Activated naive CD8-positive, alpha-beta T cell treated with anti-CD3 and anti-CD28 coated beads, Interleukin-2, amount 50 U/mL, for 24 hours (primary cell): ENCODE measurements around the gene LSP1.

Source experiments
- ATAC-seq: fragments of 150-1000 bp; cut with Tn5 transposase; one replicate; pipeline ENCODE4 v1.10.0; 2021
- DNase-seq: peaks from one replicate; pipeline ENCODE4 v3.0.0; 2021
- H3K27ac Mint-ChIP-seq: one replicate; pipeline ENCODE4 v1.8.0; 2021; ENCODE audit warnings: mild to moderate bottlenecking, mixed read lengths
- H3K27me3 Mint-ChIP-seq: one replicate; pipeline ENCODE4 v1.8.0; 2021; ENCODE audit warnings: mixed read lengths
- H3K36me3 Mint-ChIP-seq: one replicate; pipeline ENCODE4 v1.8.0; 2021; ENCODE audit warnings: low read depth, mixed read lengths
- H3K4me1 Mint-ChIP-seq: one replicate; pipeline ENCODE4 v1.8.0; 2021; ENCODE audit warnings: mixed read lengths
- H3K4me3 Mint-ChIP-seq: one replicate; pipeline ENCODE4 v1.8.0; 2021; ENCODE audit warnings: mild to moderate bottlenecking, moderate library complexity, mixed read lengths
- H3K9me3 Mint-ChIP-seq: one replicate; pipeline ENCODE4 v1.8.0; 2021; ENCODE audit warnings: mixed read lengths

Gene LSP1

GRCh38 chr11:1820463-1821325 is 32.2 kb upstream of the LSP1 start:
- ATAC-seq (no peak), DNase-seq (no peak)
- Mint-ChIP-seq H3K4me3 (no peak overlapping the region), H3K4me1 (no peaks in the 10 kb centered on the region), H3K27me3 (peaks cover 2% of the 10 kb centered on the region), H3K36me3 (no peaks in the 10 kb centered on the region), H3K9me3 (no peaks in the 10 kb centered on the region), H3K27ac (no peak overlapping the region)

GRCh38 chr11:1821562-1821961 is 31.3 kb upstream of the LSP1 start:
- Mint-ChIP-seq H3K36me3 (no peaks in the 10 kb centered on the region), H3K4me3 (no peak overlapping the region), H3K27me3 (peaks cover 2% of the 10 kb centered on the region), H3K9me3 (no peaks in the 10 kb centered on the region), H3K27ac (no peak overlapping the region), H3K4me1 (no peaks in the 10 kb centered on the region)
- ATAC-seq (no peak), DNase-seq (no peak)

GRCh38 chr11:1822648-1823375 is 30.1 kb upstream of the LSP1 start:
- no peak for ATAC-seq
- H3K4me1 Mint-ChIP-seq, result no peaks in the 10 kb centered on the region
- no peak overlapping the region for H3K4me3 Mint-ChIP-seq
- peaks cover 5% of the 10 kb centered on the region for H3K27me3 Mint-ChIP-seq
- H3K27ac Mint-ChIP-seq, result no peak overlapping the region
- no peak for DNase-seq
- no peaks in the 10 kb centered on the region for H3K9me3 Mint-ChIP-seq
- no peaks in the 10 kb centered on the region for H3K36me3 Mint-ChIP-seq

GRCh38 chr11:1823376-1824220 is 29.3 kb upstream of the LSP1 start:
- H3K9me3 Mint-ChIP-seq, result no peaks in the 10 kb centered on the region
- DNase-seq (no peak), ATAC-seq (peak; percentile 26)
- H3K27ac Mint-ChIP-seq, result no peak overlapping the region
- no peaks in the 10 kb centered on the region for H3K36me3 Mint-ChIP-seq
- H3K4me1 Mint-ChIP-seq, result no peaks in the 10 kb centered on the region
- H3K4me3 Mint-ChIP-seq, result no peak overlapping the region
- H3K27me3 Mint-ChIP-seq, result peaks cover 6% of the 10 kb centered on the region

DNA sequence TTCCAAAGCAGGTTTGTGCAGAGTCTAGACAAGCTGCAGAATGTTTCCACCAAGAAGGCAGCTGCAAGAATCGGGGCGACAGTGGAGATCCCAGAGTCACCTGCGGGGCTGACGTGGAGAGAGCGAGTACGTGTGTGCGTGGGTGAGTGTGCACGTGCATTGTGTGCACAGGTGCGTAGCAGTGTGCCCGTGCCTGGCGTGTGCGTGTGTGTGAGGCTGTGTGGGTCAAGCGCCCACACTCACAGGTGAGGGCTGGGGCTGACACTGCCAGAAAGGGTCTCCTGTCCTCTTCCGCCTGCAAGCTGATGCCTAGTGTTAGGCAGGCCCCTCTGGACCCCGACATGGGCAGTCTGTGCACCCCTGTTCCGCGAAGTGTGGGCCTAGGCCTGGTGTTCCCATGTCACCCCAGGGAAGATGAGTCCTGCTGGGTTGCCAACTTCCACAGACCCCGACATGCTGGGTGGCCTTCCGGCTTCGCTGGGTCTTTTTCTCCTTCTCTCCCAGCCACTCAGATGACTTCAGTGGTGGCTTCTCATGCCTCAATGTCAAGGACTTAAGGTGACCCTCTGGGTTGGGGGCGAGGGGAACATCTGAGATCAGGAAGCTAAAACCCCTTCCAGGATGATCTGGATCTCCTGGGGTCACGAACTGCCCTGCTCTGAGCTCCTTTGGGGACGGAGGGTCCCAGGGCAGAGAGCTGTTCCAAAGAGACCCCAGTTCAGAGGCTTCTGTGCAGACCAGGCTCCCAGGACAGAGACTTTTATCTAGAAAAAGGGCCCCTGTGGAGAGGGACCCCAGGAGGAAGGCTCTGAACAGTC is 28.5 kb upstream of the LSP1 start:
- no peak overlapping the region for H3K27ac Mint-ChIP-seq

GRCh38 chr11:1825039-1825740 is 27.7 kb upstream of the LSP1 start:
- DNase-seq, result no peak

More for the DNA sequence above, 28.5 kb upstream of the LSP1 start:
- ATAC-seq (no peak), DNase-seq (no peak)
- peaks cover 6% of the 10 kb centered on the region for H3K27me3 Mint-ChIP-seq
- no peaks in the 10 kb centered on the region for H3K9me3 Mint-ChIP-seq
- no peak overlapping the region for H3K4me3 Mint-ChIP-seq
- H3K4me1 Mint-ChIP-seq, result no peaks in the 10 kb centered on the region
- H3K36me3 Mint-ChIP-seq, result no peaks in the 10 kb centered on the region

DNA sequence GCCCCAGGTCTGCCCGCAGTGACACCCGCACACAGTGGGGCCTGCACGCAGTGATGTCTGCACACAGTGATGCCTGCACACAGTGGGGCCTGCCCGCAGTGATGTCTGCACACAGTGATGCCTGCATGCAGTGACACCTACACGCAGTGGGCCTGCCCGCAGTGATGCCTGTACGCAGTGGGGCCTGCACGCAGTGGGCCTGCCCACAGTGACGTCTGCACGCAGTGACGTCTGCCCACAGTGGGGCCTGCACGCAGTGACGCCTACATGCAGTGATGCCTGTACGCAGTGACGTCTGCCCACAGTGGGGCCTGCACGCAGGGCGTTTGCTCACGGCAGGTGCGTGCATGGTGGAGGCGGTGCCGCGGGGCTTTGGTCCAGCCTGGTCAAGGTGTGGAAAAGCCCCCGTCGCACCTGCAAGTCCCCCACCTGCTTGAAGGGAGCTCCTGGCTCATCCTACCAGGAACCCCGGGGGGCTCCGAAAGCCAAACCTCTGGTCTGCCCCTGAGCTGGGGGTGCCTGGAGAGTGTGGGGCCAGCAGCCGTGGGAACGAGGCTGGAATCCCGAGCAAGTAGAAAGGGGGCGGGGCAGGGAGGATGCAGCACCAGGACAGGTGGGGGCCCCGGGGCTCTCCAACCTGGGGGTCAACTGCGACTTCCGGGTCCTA is 27.0 kb upstream of the LSP1 start:
- Mint-ChIP-seq H3K27me3 (peaks cover 6% of the 10 kb centered on the region), H3K9me3 (no peaks in the 10 kb centered on the region), H3K4me3 (no peak overlapping the region), H3K27ac (no peak overlapping the region), H3K36me3 (no peaks in the 10 kb centered on the region), H3K4me1 (no peaks in the 10 kb centered on the region)
- DNase-seq (no peak), ATAC-seq (no peak)

More at GRCh38 chr11:1825039-1825740, 27.7 kb upstream of the LSP1 start:
- Mint-ChIP-seq H3K4me1 (no peaks in the 10 kb centered on the region), H3K4me3 (no peak overlapping the region), H3K36me3 (no peaks in the 10 kb centered on the region), H3K9me3 (no peaks in the 10 kb centered on the region), H3K27ac (no peak overlapping the region), H3K27me3 (peaks cover 6% of the 10 kb centered on the region)
- ATAC-seq, result peak; percentile 26

DNA sequence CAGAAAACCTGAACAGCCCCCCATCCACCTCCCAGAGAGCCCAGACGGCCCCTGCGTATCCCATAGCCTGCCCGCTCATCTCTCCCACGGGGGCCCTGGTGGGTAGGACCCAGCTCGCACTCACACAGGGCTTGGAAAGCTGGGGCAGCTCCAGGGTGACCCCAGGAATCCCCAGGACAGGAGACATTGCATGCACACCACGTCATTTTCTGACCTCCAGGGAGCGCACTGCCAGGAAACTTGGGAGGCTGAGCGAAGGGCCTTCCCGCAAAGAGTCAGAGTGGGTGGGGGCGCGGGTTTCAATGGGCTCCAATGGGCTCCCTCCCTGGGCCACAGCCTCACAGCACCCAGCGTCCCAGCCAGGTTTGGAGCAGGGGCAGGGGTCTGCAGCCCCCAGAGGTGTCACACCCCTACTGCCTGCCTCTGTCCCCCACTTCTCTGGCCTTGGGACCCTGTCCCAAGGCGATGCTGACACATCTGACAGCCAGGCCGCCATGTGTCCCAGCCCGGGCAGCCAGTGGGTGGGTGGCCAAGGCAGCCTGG is 26.3 kb upstream of the LSP1 start:
- Mint-ChIP-seq H3K27ac (no peak overlapping the region), H3K36me3 (no peaks in the 10 kb centered on the region), H3K9me3 (no peaks in the 10 kb centered on the region), H3K4me1 (no peaks in the 10 kb centered on the region), H3K27me3 (peaks cover 6% of the 10 kb centered on the region), H3K4me3 (no peak overlapping the region)
- DNase-seq (no peak), ATAC-seq (no peak)

- no peaks in the 10 kb centered on the region for H3K9me3 Mint-ChIP-seq
- ATAC-seq, result no peak
- H3K4me1 Mint-ChIP-seq, result peaks cover 2% of the 10 kb centered on the region
- no peaks in the 10 kb centered on the region for H3K36me3 Mint-ChIP-seq
- no peak for DNase-seq
- H3K4me3 Mint-ChIP-seq, result no peak overlapping the region
- no peak overlapping the region for H3K27ac Mint-ChIP-seq
- peaks cover 6% of the 10 kb centered on the region for H3K27me3 Mint-ChIP-seq
Measured at GRCh38 chr11:1827095-1827813, 25.6 kb upstream of the LSP1 start.

DNA sequence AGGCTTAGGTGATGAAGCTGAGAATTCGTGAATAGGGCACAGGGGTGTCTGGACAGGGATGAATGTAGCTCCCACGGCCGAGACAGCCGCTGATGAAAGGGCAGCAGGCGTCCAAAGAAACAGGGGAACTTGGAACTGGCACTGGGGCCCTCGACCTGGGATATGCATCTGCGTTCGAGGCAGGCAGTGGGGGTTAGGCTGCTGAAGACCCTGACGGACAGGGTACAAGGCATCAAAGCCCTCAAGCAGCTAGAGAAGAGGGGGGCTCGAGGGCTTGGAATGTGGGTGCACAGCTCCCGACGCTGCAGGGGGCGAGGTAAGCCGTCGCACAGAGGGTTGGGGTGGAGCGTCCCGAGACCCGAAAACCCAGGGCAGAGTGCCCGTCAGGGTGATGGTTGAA is 25.0 kb upstream of the LSP1 start:
- no peaks in the 10 kb centered on the region for H3K9me3 Mint-ChIP-seq
- H3K4me1 Mint-ChIP-seq, result peaks cover 2% of the 10 kb centered on the region
- DNase-seq (no peak), ATAC-seq (no peak)
- H3K4me3 Mint-ChIP-seq, result no peak overlapping the region
- H3K27me3 Mint-ChIP-seq, result peaks cover 6% of the 10 kb centered on the region
- H3K36me3 Mint-ChIP-seq, result no peaks in the 10 kb centered on the region
- no peak overlapping the region for H3K27ac Mint-ChIP-seq

DNA sequence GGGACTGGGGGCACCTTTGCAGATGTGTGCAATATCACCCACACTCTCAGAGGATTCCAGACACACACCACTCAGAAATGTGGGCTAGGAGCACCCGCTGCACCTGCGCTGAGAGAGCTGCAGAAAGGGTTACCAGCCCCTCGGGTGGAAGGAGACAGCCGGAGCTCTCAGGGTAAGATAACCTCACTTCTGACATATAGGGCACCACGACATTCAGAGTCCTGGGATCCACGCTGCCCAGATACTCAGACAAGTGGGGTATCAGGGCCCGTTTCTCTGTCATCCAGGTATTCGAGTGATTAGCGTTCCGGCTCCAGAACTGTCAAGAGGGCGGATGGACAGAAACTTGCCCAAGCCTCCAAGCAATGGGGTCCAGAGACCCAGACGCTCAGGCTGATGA is 24.3 kb upstream of the LSP1 start:
- Mint-ChIP-seq H3K27ac (no peak overlapping the region), H3K9me3 (no peaks in the 10 kb centered on the region), H3K36me3 (no peaks in the 10 kb centered on the region), H3K4me1 (peaks cover 2% of the 10 kb centered on the region), H3K4me3 (no peak overlapping the region), H3K27me3 (peaks cover 11% of the 10 kb centered on the region)
- ATAC-seq, result no peak
- no peak for DNase-seq

DNA sequence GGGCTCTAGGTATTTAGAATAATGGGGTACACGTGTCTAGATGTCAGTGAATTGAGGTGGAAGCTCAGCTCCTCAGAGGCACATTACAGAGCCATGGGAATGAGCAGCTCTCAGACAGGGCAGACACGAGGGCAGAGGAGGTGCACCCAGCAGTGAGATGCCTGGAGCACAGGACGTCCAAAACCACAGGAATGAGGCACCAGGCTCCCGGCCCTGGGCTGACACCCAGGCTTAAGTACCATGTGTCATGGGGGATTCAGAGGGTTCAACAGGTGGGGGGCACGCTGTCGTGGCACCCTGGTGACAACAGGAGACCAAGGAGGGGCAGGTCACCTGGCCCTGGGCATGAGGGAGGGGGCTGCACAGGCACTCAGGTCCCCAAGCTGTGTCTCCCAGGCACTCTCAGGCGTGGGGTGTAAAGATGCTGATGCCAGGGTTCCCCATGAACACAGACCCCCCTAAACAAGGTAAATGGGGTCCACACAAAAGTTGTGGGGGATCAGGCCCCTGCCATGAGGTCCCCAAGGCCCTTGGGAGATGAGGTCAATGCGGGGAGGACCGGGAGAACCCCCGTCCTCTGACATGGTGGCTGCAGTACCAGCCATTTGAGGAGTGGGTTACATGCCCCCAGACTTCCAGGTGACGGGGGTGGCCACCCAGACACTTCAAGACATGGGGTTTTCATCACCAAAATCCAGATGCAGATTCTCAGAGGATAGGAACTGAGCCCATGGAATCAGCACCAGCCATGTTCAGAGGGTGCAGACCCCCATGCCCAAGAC is 23.7 kb upstream of the LSP1 start:
- peaks cover 2% of the 10 kb centered on the region for H3K4me1 Mint-ChIP-seq

More for the DNA sequence above, 23.7 kb upstream of the LSP1 start:
- peaks cover 10% of the 10 kb centered on the region for H3K27me3 Mint-ChIP-seq
- DNase-seq, result no peak
- H3K27ac Mint-ChIP-seq, result no peak overlapping the region
- ATAC-seq, result no peak
- H3K4me3 Mint-ChIP-seq, result no peak overlapping the region
- H3K36me3 Mint-ChIP-seq, result no peaks in the 10 kb centered on the region
- H3K9me3 Mint-ChIP-seq, result no peaks in the 10 kb centered on the region
